Neural progenitor cell (in vitro differentiated cells): Measurements from ENCODE around the gene CTSF. TPM values are rescaled to one million over a fixed set of nuclear protein-coding genes. Genes with fewer than 3 reads are reported as not detected.

Source experiments
- DNase-seq: peaks from one replicate; pipeline ENCODE4 v3.0.0-alpha.2; 2016; ENCODE audit warnings: low spot score
- H2AFZ ChIP-seq: fragments of 200-600 bp; sonication (generic); replicated peaks from 2 replicates; pipeline ENCODE4 v1.6.1; 2016; ENCODE audit warnings: antibody characterized with exemption
- H3F3A ChIP-seq: fragments of 200-600 bp; sonication (generic); 2 replicates; pipeline ENCODE4 v1.6.1; 2016; ENCODE audit warnings: antibody characterized with exemption, low read depth
- H3K27ac ChIP-seq: fragments of 200-600 bp; sonication (generic); 2 replicates; pipeline ENCODE4 v1.5.1; 2016; ENCODE audit warnings: mild to moderate bottlenecking
- H3K27me3 ChIP-seq: fragments of 200-600 bp; sonication (generic); 2 replicates; pipeline ENCODE4 v1.6.1; 2016; ENCODE audit warnings: mild to moderate bottlenecking, moderate library complexity
- H3K36me3 ChIP-seq: fragments of 200-600 bp; sonication (generic); 2 replicates; pipeline ENCODE4 v1.5.1; 2016
- H3K4me1 ChIP-seq: fragments of 200-600 bp; sonication (generic); 2 replicates; pipeline ENCODE4 v1.6.1; 2016; ENCODE audit warnings: mixed run types
- H3K4me2 ChIP-seq: fragments of 200-600 bp; sonication (generic); 2 replicates; pipeline ENCODE4 v1.6.1; 2016
- H3K4me3 ChIP-seq: fragments of 200-600 bp; sonication (generic); 2 replicates; pipeline ENCODE4 v1.5.1; 2016
- H3K79me2 ChIP-seq: fragments of 200-600 bp; sonication (generic); 2 replicates; pipeline ENCODE4 v1.6.1; 2016; ENCODE audit warnings: low read depth
- H3K9ac ChIP-seq: fragments of 200-600 bp; sonication (generic); 2 replicates; pipeline ENCODE4 v1.6.1; 2016
- H3K9me3 ChIP-seq: fragments of 200-600 bp; sonication (generic); 2 replicates; pipeline ENCODE4 v1.5.1; 2016; ENCODE audit warnings: low read depth
- H4K20me1 ChIP-seq: fragments of 200-600 bp; sonication (generic); 2 replicates; pipeline ENCODE4 v1.6.1; 2016; ENCODE audit warnings: low read depth
- H3K27ac Mint-ChIP-seq: 3 replicates; pipeline ENCODE4 v1.8.0; 2021; ENCODE audit warnings: mixed read lengths
- H3K27me3 Mint-ChIP-seq: 2 replicates; pipeline ENCODE4 v1.8.0; 2022; ENCODE audit warnings: low read depth, mild to moderate bottlenecking, inconsistent platforms, moderate library complexity, mixed read lengths; ENCODE audit not compliant: insufficient read depth
- H3K36me3 Mint-ChIP-seq: 3 replicates; pipeline ENCODE4 v1.8.0; 2021; ENCODE audit warnings: mixed read lengths
- H3K4me1 Mint-ChIP-seq: 3 replicates; pipeline ENCODE4 v1.8.0; 2021; ENCODE audit warnings: mixed read lengths
- H3K4me3 Mint-ChIP-seq: 3 replicates; pipeline ENCODE4 v1.8.0; 2021; ENCODE audit warnings: mild to moderate bottlenecking, moderate library complexity, mixed read lengths
- H3K9me3 Mint-ChIP-seq: 3 replicates; pipeline ENCODE4 v1.8.0; 2020; ENCODE audit warnings: mixed read lengths
- EZH2 ChIP-seq: fragments of 200-600 bp; sonication (generic); IDR thresholded peaks from 2 replicates; pipeline ENCODE4 v1.6.1; 2017; ENCODE audit warnings: antibody characterized with exemption, mild to moderate bottlenecking, moderate library complexity
- EZH2phosphoT487 ChIP-seq: fragments of 200-600 bp; sonication (generic); IDR thresholded peaks from 2 replicates; pipeline ENCODE4 v1.6.1; 2017; ENCODE audit warnings: antibody characterized with exemption
- total RNA-seq: library from RNA; depleted of rRNA; stranded (reverse); fragments of >200 nt; gene quantifications from 2 replicates; pipeline ENCODE4 v1.2.3, GENCODE V29; 2015; ENCODE audit warnings: low replicate concordance
- TF ChIP-seq, protein P1 (sequence below): fragments of 200-600 bp; sonication (generic); IDR thresholded peaks from 2 replicates; pipeline ENCODE4 v1.5.1; 2017; ENCODE audit warnings: antibody characterized with exemption, mild to moderate bottlenecking

CTSF gene
- total RNA-seq, 1 donor from 2014 or later: not detected

- H3K4me3 Mint-ChIP-seq: no peak overlapping the region
- no peak for TF ChIP-seq EZH2phosphoT487
- TF ChIP-seq, protein P1, sequence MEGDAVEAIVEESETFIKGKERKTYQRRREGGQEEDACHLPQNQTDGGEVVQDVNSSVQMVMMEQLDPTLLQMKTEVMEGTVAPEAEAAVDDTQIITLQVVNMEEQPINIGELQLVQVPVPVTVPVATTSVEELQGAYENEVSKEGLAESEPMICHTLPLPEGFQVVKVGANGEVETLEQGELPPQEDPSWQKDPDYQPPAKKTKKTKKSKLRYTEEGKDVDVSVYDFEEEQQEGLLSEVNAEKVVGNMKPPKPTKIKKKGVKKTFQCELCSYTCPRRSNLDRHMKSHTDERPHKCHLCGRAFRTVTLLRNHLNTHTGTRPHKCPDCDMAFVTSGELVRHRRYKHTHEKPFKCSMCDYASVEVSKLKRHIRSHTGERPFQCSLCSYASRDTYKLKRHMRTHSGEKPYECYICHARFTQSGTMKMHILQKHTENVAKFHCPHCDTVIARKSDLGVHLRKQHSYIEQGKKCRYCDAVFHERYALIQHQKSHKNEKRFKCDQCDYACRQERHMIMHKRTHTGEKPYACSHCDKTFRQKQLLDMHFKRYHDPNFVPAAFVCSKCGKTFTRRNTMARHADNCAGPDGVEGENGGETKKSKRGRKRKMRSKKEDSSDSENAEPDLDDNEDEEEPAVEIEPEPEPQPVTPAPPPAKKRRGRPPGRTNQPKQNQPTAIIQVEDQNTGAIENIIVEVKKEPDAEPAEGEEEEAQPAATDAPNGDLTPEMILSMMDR: no peak
- TF ChIP-seq EZH2: no peak
- H3K4me1 Mint-ChIP-seq: peaks cover 23% of the 10 kb centered on the region
- Histone ChIP-seq H3K4me3 (no peak overlapping the region), H3K36me3 (no peaks in the 10 kb centered on the region), H4K20me1 (peaks cover 25% of the 10 kb centered on the region), H2AFZ (no peak overlapping the region), H3K4me1 (peaks cover 12% of the 10 kb centered on the region), H3F3A (peaks cover 46% of the 10 kb centered on the region), H3K79me2 (peaks cover 35% of the 10 kb centered on the region), H3K9ac (no peak overlapping the region), H3K4me2 (no peak overlapping the region), H3K27me3 (no peaks in the 10 kb centered on the region), H3K9me3 (no peaks in the 10 kb centered on the region), H3K27ac (no peak overlapping the region)
- no peaks in the 10 kb centered on the region for H3K27me3 Mint-ChIP-seq
- DNase-seq: no peak
- peaks cover 18% of the 10 kb centered on the region for H3K36me3 Mint-ChIP-seq
- no peak overlapping the region for H3K27ac Mint-ChIP-seq
- no peaks in the 10 kb centered on the region for H3K9me3 Mint-ChIP-seq
Observed at GRCh38 chr11:66614073-66614472, 45.7 kb upstream of the CTSF start.

- H3K27me3 Mint-ChIP-seq: no peaks in the 10 kb centered on the region
- Histone ChIP-seq H3K79me2 (peaks cover 19% of the 10 kb centered on the region), H3K4me2 (no peak overlapping the region), H3K9ac (no peak overlapping the region), H3K9me3 (no peaks in the 10 kb centered on the region), H2AFZ (no peak overlapping the region), H3K27ac (no peak overlapping the region), H3K4me1 (no peaks in the 10 kb centered on the region), H3K36me3 (no peaks in the 10 kb centered on the region), H3K27me3 (no peaks in the 10 kb centered on the region), H3K4me3 (no peak overlapping the region), H4K20me1 (peaks cover 9% of the 10 kb centered on the region), H3F3A (peaks cover 30% of the 10 kb centered on the region)
- DNase-seq: no peak
- H3K4me3 Mint-ChIP-seq: no peak overlapping the region
- H3K9me3 Mint-ChIP-seq: no peaks in the 10 kb centered on the region
- peaks cover 7% of the 10 kb centered on the region for H3K4me1 Mint-ChIP-seq
- H3K27ac Mint-ChIP-seq: no peak overlapping the region
- TF ChIP-seq, protein P1: no peak
- TF ChIP-seq EZH2: no peak
- H3K36me3 Mint-ChIP-seq: peaks cover 6% of the 10 kb centered on the region
Observed at GRCh38 chr11:66612458-66612857, 44.1 kb upstream of the CTSF start.

DNA sequence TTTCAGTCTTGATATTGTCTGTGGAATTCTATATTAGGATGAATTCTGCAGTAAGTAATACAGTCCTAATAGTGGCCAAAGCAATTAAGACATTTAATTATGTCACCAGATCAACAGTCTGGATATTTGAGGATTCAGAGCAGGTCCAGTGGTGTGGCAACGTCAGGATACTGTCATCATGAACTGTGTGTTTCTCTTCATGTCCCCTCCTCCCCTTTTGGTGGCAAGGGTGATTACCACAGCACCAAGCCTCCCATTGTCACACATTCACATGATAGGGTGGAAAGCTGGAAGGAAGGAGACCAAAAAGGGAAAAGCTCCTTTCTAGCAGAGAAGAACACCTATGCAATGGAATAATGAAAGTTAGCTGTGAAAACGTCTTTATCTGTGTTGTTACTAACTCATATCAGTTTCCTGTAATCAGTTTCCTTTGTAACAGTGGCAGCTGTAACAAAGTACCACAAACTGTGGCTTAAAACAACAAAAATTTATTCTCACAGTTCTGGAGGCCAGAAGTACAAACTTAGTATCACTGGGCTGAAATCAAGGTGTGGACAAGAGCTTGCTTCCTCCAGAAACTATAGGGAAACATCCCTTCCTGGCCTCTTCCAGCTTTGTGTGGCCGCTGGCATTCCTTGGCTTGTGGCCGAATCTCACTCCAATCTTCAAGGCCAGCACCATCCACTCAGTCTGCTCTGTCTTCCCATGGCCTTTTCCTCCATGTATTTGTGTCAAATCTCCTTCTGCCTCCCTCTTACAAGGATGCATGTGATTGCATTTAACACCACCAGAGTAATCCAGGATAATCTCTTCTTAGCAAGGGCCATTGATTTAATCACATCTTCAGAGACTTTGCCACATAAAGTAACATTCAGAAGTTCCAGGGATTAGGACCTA lies 41.6 kb upstream of the CTSF start:
- peaks cover 12% of the 10 kb centered on the region for H3F3A ChIP-seq
- H3K4me2 ChIP-seq: no peak overlapping the region
- no peak overlapping the region for H3K4me3 ChIP-seq
- H3K27me3 Mint-ChIP-seq: no peaks in the 10 kb centered on the region
- H2AFZ ChIP-seq: no peak overlapping the region
- no peak for DNase-seq
- no peak overlapping the region for H3K27ac ChIP-seq
- H3K9me3 Mint-ChIP-seq: no peaks in the 10 kb centered on the region
- peaks cover 11% of the 10 kb centered on the region for H3K36me3 Mint-ChIP-seq
- TF ChIP-seq, protein P1: no peak
- no peak for TF ChIP-seq EZH2
- TF ChIP-seq EZH2phosphoT487: no peak
- H3K4me3 Mint-ChIP-seq: no peak overlapping the region
- H3K36me3 ChIP-seq: no peaks in the 10 kb centered on the region
- no peaks in the 10 kb centered on the region for H3K4me1 ChIP-seq
- no peaks in the 10 kb centered on the region for H3K27me3 ChIP-seq
- H4K20me1 ChIP-seq: no peaks in the 10 kb centered on the region
- H3K27ac Mint-ChIP-seq: no peak overlapping the region
- H3K4me1 Mint-ChIP-seq: no peaks in the 10 kb centered on the region
- H3K9me3 ChIP-seq: no peaks in the 10 kb centered on the region
- H3K9ac ChIP-seq: no peak overlapping the region
- peaks cover 1% of the 10 kb centered on the region for H3K79me2 ChIP-seq
